Ishikawa (cell line): ENCODE measurements around the gene MYMK.

ENCODE experiments used
- CEBPB ChIP-seq: IDR thresholded peaks from 2 replicates; pipeline ENCODE4 v1.6.1; 2012
- CREB1 ChIP-seq: IDR thresholded peaks from 2 replicates; pipeline ENCODE4 v1.6.1; 2012; ENCODE audit warnings: low read depth
- EGR1 ChIP-seq: IDR thresholded peaks from 2 replicates; pipeline ENCODE4 v1.6.1; 2012
- EP300 ChIP-seq: IDR thresholded peaks from 2 replicates; pipeline ENCODE4 v1.6.1; 2012; ENCODE audit warnings: borderline replicate concordance
- FOXM1 ChIP-seq: IDR thresholded peaks from 2 replicates; pipeline ENCODE4 v1.6.1; 2012; ENCODE audit warnings: low read depth, borderline replicate concordance
- MAX ChIP-seq: IDR thresholded peaks from 2 replicates; pipeline ENCODE4 v1.6.1; 2012
- NFIC ChIP-seq: IDR thresholded peaks from 2 replicates; pipeline ENCODE4 v1.6.1; 2012
- RAD21 ChIP-seq: IDR thresholded peaks from 2 replicates; pipeline ENCODE4 v1.6.1; 2012; ENCODE audit warnings: low read depth
- REST ChIP-seq: IDR thresholded peaks from 2 replicates; pipeline ENCODE4 v1.6.1; 2012; ENCODE audit warnings: low read depth, mild to moderate bottlenecking
- TAF1 ChIP-seq: IDR thresholded peaks from 2 replicates; pipeline ENCODE4 v1.6.1; 2012; ENCODE audit warnings: low read depth, mild to moderate bottlenecking
- TCF12 ChIP-seq: IDR thresholded peaks from 2 replicates; pipeline ENCODE4 v1.6.1; 2012; ENCODE audit warnings: low read depth
- TEAD4 ChIP-seq: IDR thresholded peaks from 2 replicates; pipeline ENCODE4 v1.6.1; 2012
- USF1 ChIP-seq: IDR thresholded peaks from 2 replicates; pipeline ENCODE4 v1.6.1; 2012
- YY1 ChIP-seq: IDR thresholded peaks from 2 replicates; pipeline ENCODE4 v1.6.1; 2012; ENCODE audit warnings: low read depth
- ZBTB7A ChIP-seq: IDR thresholded peaks from 2 replicates; pipeline ENCODE4 v1.6.1; 2012; ENCODE audit warnings: low read depth

The MYMK gene

GRCh38 chr9:133539991-133540697 lies 15.4 kb upstream of the MYMK start:
- TF ChIP-seq CEBPB (no peak), CREB1 (no peak), FOXM1 (no peak), TAF1 (no peak), YY1 (no peak), ZBTB7A (no peak), USF1 (no peak), EGR1 (no peak), RAD21 (no peak), REST (no peak)

GRCh38 chr9:133538851-133539833 lies 14.4 kb upstream of the MYMK start:
- TF ChIP-seq NFIC, result no peak
- no peak for TF ChIP-seq REST
- TF ChIP-seq USF1, result no peak
- no peak for TF ChIP-seq ZBTB7A
- TF ChIP-seq YY1, result no peak
- no peak for TF ChIP-seq FOXM1
- no peak for TF ChIP-seq EP300
- TF ChIP-seq CEBPB, result no peak
- TF ChIP-seq CREB1, result no peak
- TF ChIP-seq TCF12, result no peak
- no peak for TF ChIP-seq TEAD4
- no peak for TF ChIP-seq RAD21
- no peak for TF ChIP-seq EGR1
- TF ChIP-seq MAX, result no peak
- TF ChIP-seq TAF1, result no peak

- TF ChIP-seq FOXM1 (no peak), YY1 (no peak), TAF1 (no peak), CREB1 (no peak), ZBTB7A (no peak), CEBPB (no peak), REST (no peak), RAD21 (no peak), TEAD4 (no peak), TCF12 (no peak), NFIC (no peak), MAX (no peak), EP300 (no peak), EGR1 (no peak), USF1 (no peak)
Observed at GRCh38 chr9:133538176-133538575, 13.4 kb upstream of the MYMK start.
